HG03060 (cell line): ENCODE data around the gene TCP11X1.
"Not testable (repeated sequence)": the region's sequence is repeated elsewhere in the genome, so short reads cannot be mapped to it uniquely, and the experiment has no call there.

Experiments used
- ATAC-seq: cut with Tn5 transposase; IDR thresholded peaks from one replicate; pipeline ENCODE4 v1.9.1; 2021; ENCODE audit warnings: low read depth, moderate number of reproducible peaks; ENCODE audit not compliant: unreplicated experiment

TCP11X1 gene

DNA sequence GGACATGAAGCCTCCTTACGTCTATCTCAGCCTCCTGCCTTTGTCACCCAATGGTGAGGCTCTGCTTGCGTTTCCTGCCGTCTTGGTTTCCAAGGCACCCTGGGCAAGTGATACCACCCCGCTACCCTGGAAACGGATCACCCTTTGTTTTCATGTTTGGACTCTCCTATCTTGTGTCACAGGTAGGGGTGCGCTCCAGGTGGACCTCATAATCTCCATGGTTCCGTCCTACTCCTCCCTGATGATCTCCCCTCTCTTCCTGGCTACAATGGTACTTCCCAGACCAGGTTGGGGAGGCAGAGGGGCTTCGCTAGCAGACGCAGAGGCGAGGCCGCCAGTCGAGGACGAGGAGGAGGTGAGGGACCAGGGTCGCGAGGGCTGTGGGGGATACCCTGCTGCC lies at the start of gene TCP11X1:
TSS of gene TCP11X1 (plus strand) at position 316 of the 400 bp plus-strand sequence.
- ATAC-seq, result not testable (repeated sequence)

- no peak for ATAC-seq
These were observed 29.0 kb upstream of the TCP11X1 start for GRCh38 chrX:102185967-102186720.

DNA sequence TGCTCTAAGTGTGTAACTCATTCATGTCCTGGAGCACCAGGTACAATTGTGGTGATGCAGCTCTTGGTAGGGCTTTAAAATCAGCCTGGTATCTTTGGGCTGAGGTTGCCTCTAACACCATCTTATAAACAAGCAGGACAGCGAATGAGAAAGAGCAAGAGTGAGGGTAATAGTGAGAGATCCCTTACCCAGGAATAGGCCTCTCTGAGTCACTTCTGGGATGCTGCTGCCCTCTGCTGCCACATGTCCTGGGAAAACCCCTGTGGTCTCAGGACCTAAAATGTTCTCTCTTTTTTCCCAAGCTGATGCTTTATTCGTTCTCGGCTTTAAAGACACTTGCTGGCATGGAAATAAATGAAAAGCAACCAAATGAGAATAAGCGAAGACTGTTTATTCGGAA lies 7.2 kb upstream of the TCP11X1 start:
- ATAC-seq, result not testable (repeated sequence)

DNA sequence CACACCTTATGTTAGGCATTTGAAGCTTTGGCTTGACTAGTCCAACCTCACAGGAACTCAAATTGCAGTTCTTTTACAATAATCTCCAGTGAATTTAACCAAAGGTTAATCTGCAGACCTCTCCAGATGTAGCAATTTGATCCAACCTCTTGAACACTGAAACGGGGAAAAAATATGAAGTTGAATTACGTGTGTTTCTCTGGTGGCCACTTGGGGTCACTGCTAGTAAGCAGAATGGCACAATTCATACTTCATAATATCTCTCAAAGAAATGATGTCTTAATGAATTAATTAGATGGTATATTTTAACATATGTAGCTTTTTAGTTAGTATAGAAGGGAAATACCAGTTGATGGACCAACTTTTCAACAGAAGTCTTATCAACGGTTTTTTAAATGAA lies 1.4 kb downstream of the TCP11X1 start:
- not testable (repeated sequence) for ATAC-seq

DNA sequence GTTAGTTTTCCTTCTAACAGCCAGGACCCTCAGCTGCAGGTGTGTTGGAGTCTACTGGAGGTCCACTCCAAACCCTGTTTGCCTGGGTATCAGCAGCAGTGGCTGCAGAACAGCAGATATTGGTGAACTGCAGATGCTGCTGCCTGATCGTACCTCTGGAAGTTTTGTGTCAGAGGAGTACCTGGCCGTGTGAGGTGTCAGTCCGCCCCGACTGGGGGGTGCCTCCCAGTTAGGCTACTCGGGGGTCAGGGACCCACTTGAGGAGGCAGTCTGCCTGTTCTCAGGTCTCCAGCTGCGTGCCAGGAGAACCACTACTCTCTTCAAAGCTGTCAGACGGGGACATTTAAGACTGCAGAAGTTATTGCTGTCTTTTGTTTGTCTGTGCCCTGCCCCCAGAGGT lies 20.6 kb downstream of the TCP11X1 start:
- not testable (repeated sequence) for ATAC-seq

- not testable (repeated sequence) for ATAC-seq
These were observed 25.2 kb downstream of the TCP11X1 start for GRCh38 chrX:102240265-102240664.

- ATAC-seq, result not testable (repeated sequence)
These were observed 31.8 kb downstream of the TCP11X1 start, which contains the start of gene NXF2 for GRCh38 chrX:102246893-102247292. Gene NXF2 (plus strand): TSS chrX:102247167. CDS start chrX:102307079, 59,912 bp downstream.

DNA sequence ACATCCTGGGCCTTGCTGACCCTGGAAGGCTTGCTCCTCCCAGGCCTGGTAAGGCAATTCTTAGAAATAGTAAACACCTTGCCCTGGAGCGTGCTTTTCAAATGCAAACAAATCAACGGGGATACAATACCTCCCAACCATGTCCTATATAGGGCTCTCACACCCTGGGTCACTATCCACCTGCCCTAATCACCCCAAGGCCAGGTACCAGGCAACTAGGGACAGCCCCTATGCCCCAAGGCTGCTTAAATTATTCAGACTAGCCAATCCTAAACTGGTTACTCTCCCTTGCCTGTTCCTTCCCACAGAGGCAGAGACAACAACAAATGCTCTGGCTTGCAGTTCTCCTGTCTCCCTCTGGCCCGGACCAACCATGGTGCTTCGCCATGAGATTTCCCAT lies 57.1 kb downstream of the TCP11X1 start:
- ATAC-seq, result not testable (repeated sequence)
